Upper lobe of left lung (tissue), 6 donors: ENCODE results near the gene LACTBL1. TPM values are rescaled to one million over a fixed set of nuclear protein-coding genes. Genes with fewer than 3 reads are reported as not detected.

Experiments used
- ATAC-seq, 2 donors: fragments of 200-7000 bp; cut with Tn5 transposase; one replicate each; pipeline ENCODE4 v1.9.1; 2022; ENCODE audit warnings: mild to moderate bottlenecking in 2 of 2, moderate library complexity in 2 of 2; ENCODE audit not compliant: low FRiP score in 2 of 2
- DNase-seq, 2 donors: peaks; one replicate each; pipeline ENCODE4 v3.0.0-alpha.2; 2019 to 2020
- H3K27ac ChIP-seq, 4 donors: fragments of 200-600 bp; sonication (generic); one replicate each; pipeline ENCODE4 v1.5.1; 2016 to 2019
- H3K27me3 ChIP-seq, 4 donors: fragments of 200-600 bp; sonication (generic); one replicate each; pipeline ENCODE4 v1.5.1; 2017 to 2019
- H3K36me3 ChIP-seq, 4 donors: fragments of 200-600 bp; sonication (generic); one replicate each; pipeline ENCODE4 v1.5.1; 2016 to 2019
- H3K4me1 ChIP-seq, 4 donors: fragments of 200-600 bp; sonication (generic); one replicate each; pipeline ENCODE4 v1.5.1; 2018 to 2019
- H3K4me3 ChIP-seq, 4 donors: fragments of 200-600 bp; sonication (generic); one replicate each; pipeline ENCODE4 v1.5.1; 2017 to 2019; ENCODE audit warnings: mild to moderate bottlenecking in 2 of 4, moderate library complexity in 1 of 4
- H3K9me3 ChIP-seq, 4 donors: fragments of 200-600 bp; sonication (generic); one replicate each; pipeline ENCODE4 v1.5.1; 2018 to 2019
- CTCF ChIP-seq, 6 experiments: fragments of 450-650 bp in 4 of 6; fragments of 200-600 bp in 2 of 6; sonication (generic) in 2 of 6; IDR thresholded peaks; one replicate each; pipeline ENCODE4 v1.5.1; 2016 to 2019; ENCODE audit warnings: antibody characterized with exemption in 6 of 6
- EP300 ChIP-seq, 4 donors: sonication (generic); formaldehyde crosslinking; IDR thresholded peaks; one replicate each; pipeline ENCODE4 v1.5.1; 2017; ENCODE audit warnings: antibody characterized with exemption in 4 of 4, control low read depth in 2 of 4
- POLR2A ChIP-seq, 4 donors: fragments of 450-650 bp; IDR thresholded peaks; one replicate each; pipeline ENCODE4 v1.5.1; 2016 to 2017; ENCODE audit warnings: antibody characterized with exemption in 4 of 4, mild to moderate bottlenecking in 2 of 4
- POLR2AphosphoS5 ChIP-seq, 2 donors: sonication (generic); formaldehyde crosslinking; IDR thresholded peaks; one replicate each; pipeline ENCODE4 v1.5.1; 2017; ENCODE audit warnings: antibody characterized with exemption in 2 of 2
- WGBS, 2 donors: methylation state at CpG; one replicate each; pipeline ENCODE4 v1.1.5; 2017 to 2018; 5-methylcytosine and 5-hydroxymethylcytosine counted together
- total RNA-seq, 6 donors: library from RNA; depleted of rRNA in 4 of 6; stranded (reverse); fragments of >200 nt in 4 of 6; gene quantifications; one replicate each; pipeline versions ENCODE4 v1.1.0 to v1.2.1, GENCODE V29; 2016 to 2021
- donor health status: DM: no; HTN: no; CAD: no; lungs with moderate emphysema.
- donor health status: DM: no; HTN: yes; CAD: no; lungs with severe emphysema.

Gene LACTBL1
- total RNA-seq, 6 donors from 2014 or later: not detected

- WGBS, 2 donors: 89 to 93% methylated on average over 5 of the region's 5 CpGs
- no peak overlapping the region for H3K27ac ChIP-seq
- H3K27me3 ChIP-seq: no peaks in the 10 kb centered on the region
- no peak for DNase-seq
- no peak for ATAC-seq
- no peaks in the 10 kb centered on the region for H3K4me1 ChIP-seq
- TF ChIP-seq CTCF (IDR thresholded peaks at IDR 0.05): no peak
- TF ChIP-seq POLR2AphosphoS5 (IDR thresholded peaks at IDR 0.05): no peak
- TF ChIP-seq EP300 (IDR thresholded peaks at IDR 0.05): no peak
- TF ChIP-seq POLR2A (IDR thresholded peaks at IDR 0.05): no peak
- H3K9me3 ChIP-seq: no peaks in the 10 kb centered on the region
- H3K36me3 ChIP-seq: no peaks in the 10 kb centered on the region
- no peak overlapping the region for H3K4me3 ChIP-seq
These were observed 61.5 kb downstream of the LACTBL1 start for GRCh38 chr1:22910986-22911651.

DNA sequence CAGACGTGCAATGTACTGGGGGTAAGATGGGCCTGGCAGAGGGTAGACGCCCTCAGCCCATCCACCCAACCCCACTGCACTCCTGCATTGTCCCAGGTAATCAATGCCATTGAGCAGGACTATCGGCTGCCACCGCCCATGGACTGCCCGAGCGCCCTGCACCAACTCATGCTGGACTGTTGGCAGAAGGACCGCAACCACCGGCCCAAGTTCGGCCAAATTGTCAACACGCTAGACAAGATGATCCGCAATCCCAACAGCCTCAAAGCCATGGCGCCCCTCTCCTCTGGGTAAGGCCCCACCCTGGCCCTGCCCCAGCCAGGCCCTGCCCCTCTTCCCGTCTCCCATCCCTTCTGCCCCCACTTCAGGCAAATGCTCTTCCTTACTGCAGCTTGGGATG, 62.4 kb downstream of the LACTBL1 start:
- H3K27me3 ChIP-seq: no peaks in the 10 kb centered on the region
- WGBS, 2 donors: 82 to 91% methylated on average over 5 to 13 of the region's 13 CpGs
- H3K4me3 ChIP-seq: no peak overlapping the region
- ATAC-seq (no peak), DNase-seq (peak in 1 of 2 donors; percentile 47)
- no peaks in the 10 kb centered on the region for H3K36me3 ChIP-seq
- no peak overlapping the region for H3K27ac ChIP-seq
- no peaks in the 10 kb centered on the region for H3K9me3 ChIP-seq
- H3K4me1 ChIP-seq: no peaks in the 10 kb centered on the region
- TF ChIP-seq EP300 (IDR thresholded peaks at IDR 0.05) (no peak), POLR2AphosphoS5 (IDR thresholded peaks at IDR 0.05) (no peak)

DNA sequence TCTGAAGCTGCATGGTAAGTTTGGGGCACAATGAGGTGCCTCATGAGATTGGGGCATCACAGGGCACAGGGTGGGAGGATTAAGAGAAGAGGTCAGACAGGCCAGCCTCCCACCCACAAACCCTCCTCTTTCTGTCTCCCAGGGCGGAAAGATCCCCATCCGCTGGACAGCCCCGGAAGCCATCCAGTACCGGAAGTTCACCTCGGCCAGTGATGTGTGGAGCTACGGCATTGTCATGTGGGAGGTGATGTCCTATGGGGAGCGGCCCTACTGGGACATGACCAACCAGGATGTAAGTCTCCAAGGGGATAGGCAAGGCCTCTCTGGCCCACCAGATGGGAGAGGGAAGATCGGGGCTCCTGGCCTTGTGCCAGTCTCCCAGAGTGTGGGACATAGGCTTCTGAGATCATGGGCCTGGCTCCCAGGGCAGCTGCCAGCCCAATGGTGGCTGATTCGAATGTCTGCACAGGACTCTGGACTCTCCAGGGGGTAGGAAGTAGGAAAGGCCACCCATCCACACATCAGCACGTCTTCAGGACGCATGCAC, 63.7 kb downstream of the LACTBL1 start:
- H3K9me3 ChIP-seq: no peaks in the 10 kb centered on the region
- H3K27me3 ChIP-seq: no peaks in the 10 kb centered on the region
- no peaks in the 10 kb centered on the region for H3K4me1 ChIP-seq
- no peak for DNase-seq
- WGBS, 2 donors: 80 to 81% methylated on average over 4 to 11 of the region's 11 CpGs
- no peak overlapping the region for H3K4me3 ChIP-seq
- no peak for TF ChIP-seq CTCF (IDR thresholded peaks at IDR 0.05)
- no peak for TF ChIP-seq EP300 (IDR thresholded peaks at IDR 0.05)
- TF ChIP-seq POLR2AphosphoS5 (IDR thresholded peaks at IDR 0.05): no peak
- TF ChIP-seq POLR2A (IDR thresholded peaks at IDR 0.05): no peak
- H3K36me3 ChIP-seq: no peaks in the 10 kb centered on the region
- no peak for ATAC-seq
- no peak overlapping the region for H3K27ac ChIP-seq

GRCh38 chr1:22907528-22907927, 65.1 kb downstream of the LACTBL1 start:
- 69% methylated on average over 3 of the region's 3 CpGs; no CpG with 5 or more reads in 1 of the 2 donors for WGBS, 2 donors
- Histone ChIP-seq H3K36me3 (no peaks in the 10 kb centered on the region), H3K27me3 (no peaks in the 10 kb centered on the region), H3K4me1 (no peaks in the 10 kb centered on the region), H3K4me3 (no peak overlapping the region), H3K27ac (no peak overlapping the region), H3K9me3 (no peaks in the 10 kb centered on the region)
- TF ChIP-seq POLR2A (IDR thresholded peaks at IDR 0.05) (no peak), POLR2AphosphoS5 (IDR thresholded peaks at IDR 0.05) (no peak), CTCF (IDR thresholded peaks at IDR 0.05) (no peak), EP300 (IDR thresholded peaks at IDR 0.05) (no peak)
- DNase-seq (no peak), ATAC-seq (no peak)

GRCh38 chr1:22906968-22907367, 65.7 kb downstream of the LACTBL1 start:
- H3K4me3 ChIP-seq: no peak overlapping the region
- no peaks in the 10 kb centered on the region for H3K27me3 ChIP-seq
- H3K27ac ChIP-seq: no peak overlapping the region
- no peaks in the 10 kb centered on the region for H3K36me3 ChIP-seq
- no peaks in the 10 kb centered on the region for H3K4me1 ChIP-seq
- no peak for ATAC-seq
- no peaks in the 10 kb centered on the region for H3K9me3 ChIP-seq
- no peak for DNase-seq
- 68 to 70% methylated on average over 2 of the region's 2 CpGs for WGBS, 2 donors
- TF ChIP-seq CTCF (IDR thresholded peaks at IDR 0.05): no peak
- TF ChIP-seq EP300 (IDR thresholded peaks at IDR 0.05): no peak
- no peak for TF ChIP-seq POLR2A (IDR thresholded peaks at IDR 0.05)
- no peak for TF ChIP-seq POLR2AphosphoS5 (IDR thresholded peaks at IDR 0.05)
